SW 1271 (cell line): ENCODE measurements around the gene RIPK1.

ENCODE experiments used
- DNase-seq, 2 experiments: peaks; one replicate each; lab custom pipeline; 2025; lab: John Stamatoyannopoulos, UW

The RIPK1 gene

DNA sequence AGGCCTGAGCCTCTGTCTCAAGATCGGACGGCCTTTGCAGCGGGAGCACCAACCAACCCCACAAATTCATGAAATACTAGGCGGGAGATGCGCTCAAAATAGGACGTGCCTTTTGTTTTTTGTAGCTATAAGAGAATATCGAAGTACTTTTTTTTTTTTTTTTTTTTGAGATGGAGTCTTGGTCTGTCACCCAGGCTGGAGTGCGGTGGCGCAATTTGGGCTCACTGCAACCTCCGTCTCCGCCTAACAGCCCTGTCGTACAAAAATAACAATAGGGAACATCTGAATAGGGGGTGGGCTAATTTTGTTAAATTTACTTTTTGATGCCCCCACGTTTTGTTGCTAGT is 94.9 kb downstream of the RIPK1 start:
- no peak for DNase-seq

GRCh38 chr6:3164388-3164787 is 96.1 kb downstream of the RIPK1 start:
- DNase-seq = no peak
